Peyer's patch (tissue), 4 donors: Measurements from ENCODE around the gene ATP11B.

Experiments used
- CTCF ChIP-seq, 6 experiments: fragments of 450-650 bp in 4 of 6; fragments of 200-600 bp in 2 of 6; sonication (generic) in 1 of 6; IDR thresholded peaks; one replicate each; pipeline ENCODE4 v1.5.1; 2017 to 2019; ENCODE audit warnings: antibody characterized with exemption in 6 of 6, mild to moderate bottlenecking in 3 of 6, moderate library complexity in 1 of 6
- POLR2A ChIP-seq, 2 donors: fragments of 450-650 bp; IDR thresholded peaks; one replicate each; pipeline ENCODE4 v1.5.1; 2017; ENCODE audit warnings: antibody characterized with exemption in 2 of 2, mild to moderate bottlenecking in 2 of 2, moderate library complexity in 2 of 2

GRCh38 chr3:182802413-182803390 is 9.4 kb downstream of the ATP11B start:
- TF ChIP-seq POLR2A (IDR thresholded peaks at IDR 0.05) = no peak
- TF ChIP-seq CTCF (IDR thresholded peaks at IDR 0.05) = no peak
